ENCODE measurements around the gene USP35.

USP35 gene

GRCh38 chr11:78196661-78197091 lies 8.0 kb downstream of the USP35 start:
- no peak for DNase-seq (ENCODE audit: low spot score)

DNA sequence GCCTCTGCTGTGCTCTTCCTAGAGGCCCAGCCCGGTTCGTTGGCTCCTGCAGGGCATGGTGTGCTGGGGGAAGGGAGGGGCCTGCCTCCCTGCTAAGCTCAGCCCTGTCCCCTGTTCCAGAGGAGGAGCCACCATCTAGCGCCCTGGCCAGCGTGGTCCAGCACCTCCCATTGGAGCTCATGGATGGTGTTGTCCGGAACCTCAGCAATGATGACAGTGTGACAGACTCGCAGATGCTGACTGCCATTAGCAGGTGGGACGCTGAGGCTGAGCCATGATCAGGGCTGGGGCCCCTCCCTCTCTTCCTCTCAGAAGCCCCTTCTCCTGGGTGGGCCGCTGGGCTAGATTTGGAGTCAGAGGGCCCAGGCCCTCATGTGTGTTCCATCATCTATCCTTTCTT lies 9.1 kb downstream of the USP35 start:
- DNase-seq (ENCODE audit: low spot score): no peak

- no peak for DNase-seq (ENCODE audit: low spot score)
Measured at GRCh38 chr11:78199015-78199652, 10.4 kb downstream of the USP35 start.

DNA sequence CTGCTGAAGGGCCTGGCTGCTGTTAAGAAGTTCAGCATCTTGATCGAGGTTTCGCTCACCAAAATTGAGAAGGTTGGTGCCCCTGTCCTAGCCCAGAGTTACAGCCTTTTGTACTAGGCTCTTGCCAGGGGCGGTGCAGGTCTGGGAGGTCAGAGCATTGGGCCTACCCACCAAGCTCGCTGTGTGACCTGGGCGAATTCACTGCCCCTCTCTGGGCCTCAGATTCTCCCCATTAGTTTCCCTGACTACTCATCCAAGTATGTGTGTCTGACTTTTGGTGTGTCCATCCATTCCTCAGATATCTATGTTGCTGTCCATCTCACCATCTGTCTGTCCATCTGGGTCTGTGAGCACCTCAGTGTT lies 10.9 kb downstream of the USP35 start:
- no peak for DNase-seq (ENCODE audit: low spot score)

- no peak for DNase-seq (ENCODE audit: low spot score)
Measured at GRCh38 chr11:78200061-78200460, 11.3 kb downstream of the USP35 start.

GRCh38 chr11:78200553-78200952 lies 11.8 kb downstream of the USP35 start:
- no peak for DNase-seq (ENCODE audit: low spot score)

GRCh38 chr11:78201096-78201818 lies 12.5 kb downstream of the USP35 start:
- DNase-seq (ENCODE audit: low spot score): peak; percentile 39

DNA sequence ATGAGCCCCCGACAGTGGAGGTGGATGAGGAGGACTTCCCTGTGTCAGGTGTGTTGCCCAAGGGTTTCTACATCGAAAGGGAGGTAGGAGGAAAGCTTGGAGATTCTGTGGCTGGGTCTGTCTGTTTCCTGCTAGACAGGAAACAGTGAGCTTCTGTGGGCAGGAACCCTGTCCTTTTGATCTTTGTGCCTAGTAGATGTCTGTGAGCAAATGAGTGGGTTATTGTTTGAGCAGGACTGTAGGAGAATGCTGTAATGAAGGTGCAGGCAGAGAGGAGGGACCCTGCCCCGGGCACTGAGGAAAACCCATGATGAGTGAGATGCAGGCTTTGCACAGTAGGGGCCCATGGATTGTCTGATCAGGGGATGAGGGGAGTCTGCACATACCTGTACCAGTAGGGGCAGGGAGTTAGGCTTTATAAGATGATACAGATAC lies 14.0 kb downstream of the USP35 start:
- DNase-seq (ENCODE audit: low spot score): no peak

GRCh38 chr11:78203184-78203583 lies 14.5 kb downstream of the USP35 start:
- DNase-seq (ENCODE audit: low spot score): peak; percentile 56

DNA sequence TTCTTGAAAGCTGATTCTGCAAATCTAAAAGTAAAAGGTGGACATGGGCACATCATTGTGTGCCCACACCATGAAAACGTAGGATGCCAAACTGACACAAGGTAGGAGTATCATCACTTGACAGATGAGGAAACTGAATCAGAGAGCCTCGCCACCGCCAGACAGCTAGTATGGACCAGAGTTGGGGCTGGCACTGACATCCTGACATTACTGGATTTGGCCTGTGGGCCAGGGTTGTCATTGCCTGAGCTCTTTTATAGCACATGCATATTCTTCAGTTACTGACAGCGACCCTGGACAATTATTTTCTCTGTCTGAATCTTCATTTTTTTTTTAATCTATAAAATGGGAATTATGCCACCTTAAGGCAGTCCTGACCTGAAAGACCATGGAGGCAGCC lies 16.5 kb downstream of the USP35 start:
- DNase-seq (ENCODE audit: low spot score): no peak

GRCh38 chr11:78205691-78206090 lies 17.0 kb downstream of the USP35 start:
- DNase-seq (ENCODE audit: low spot score): no peak

DNA sequence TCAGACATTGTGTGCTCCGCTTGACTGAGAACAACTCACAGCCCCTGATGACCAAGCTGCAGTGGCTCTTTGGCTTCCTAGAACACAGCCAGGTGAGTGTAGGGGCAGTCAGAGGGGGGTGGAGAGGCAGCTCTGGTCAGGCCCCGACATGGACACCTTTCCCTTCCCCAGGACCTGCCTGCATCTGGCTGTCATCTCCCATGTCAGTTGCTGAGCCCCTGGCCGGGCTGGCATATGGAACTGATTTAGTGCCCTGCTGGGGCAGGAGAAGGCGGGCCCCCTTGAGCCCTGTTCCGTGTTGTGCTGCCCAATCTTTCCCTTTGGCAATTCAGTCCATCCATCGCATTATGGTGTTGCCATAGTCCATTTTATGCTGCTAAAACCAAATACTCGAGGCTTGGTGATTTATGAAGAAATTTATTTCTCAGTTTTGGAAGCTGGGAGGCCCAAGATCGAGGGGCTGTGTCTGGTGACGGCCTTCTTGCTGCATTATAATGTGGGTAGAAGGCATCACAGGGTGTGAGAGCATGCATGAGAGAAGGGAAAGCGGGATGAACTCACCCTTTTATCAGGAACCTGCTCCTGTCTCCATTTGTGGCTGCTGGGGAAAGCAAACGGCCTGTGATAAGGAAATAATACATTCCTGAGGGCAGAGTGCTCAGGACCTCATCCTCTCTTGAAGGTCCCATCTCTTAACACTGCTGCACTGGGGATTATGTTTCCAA lies 19.0 kb downstream of the USP35 start:
- DNase-seq (ENCODE audit: low spot score): no peak

GRCh38 chr11:78208257-78209165 lies 19.8 kb downstream of the USP35 start:
- no peak for DNase-seq (ENCODE audit: low spot score)

GRCh38 chr11:78209478-78209877 lies 20.8 kb downstream of the USP35 start:
- DNase-seq (ENCODE audit: low spot score): no peak

DNA sequence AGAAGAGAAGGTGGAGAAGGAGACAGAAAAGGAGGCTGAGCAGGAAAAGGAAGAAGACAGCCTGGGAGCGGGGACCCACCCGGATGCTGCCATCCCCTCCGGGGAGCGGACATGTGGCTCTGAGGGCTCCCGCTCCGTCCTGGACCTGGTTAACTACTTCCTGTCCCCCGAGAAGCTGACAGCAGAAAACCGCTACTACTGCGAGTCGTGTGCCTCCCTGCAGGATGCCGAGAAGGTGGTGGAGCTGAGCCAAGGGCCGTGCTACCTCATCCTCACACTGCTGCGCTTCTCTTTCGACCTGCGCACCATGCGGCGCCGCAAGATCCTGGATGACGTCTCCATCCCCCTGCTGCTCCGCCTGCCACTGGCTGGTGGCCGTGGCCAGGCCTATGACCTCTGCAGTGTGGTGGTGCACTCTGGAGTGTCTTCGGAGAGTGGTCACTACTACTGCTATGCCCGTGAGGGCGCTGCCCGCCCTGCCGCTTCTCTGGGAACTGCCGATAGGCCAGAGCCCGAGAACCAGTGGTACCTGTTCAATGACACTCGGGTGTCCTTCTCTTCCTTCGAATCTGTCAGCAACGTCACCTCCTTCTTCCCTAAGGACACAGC lies 21.4 kb downstream of the USP35 start:
- DNase-seq (ENCODE audit: low spot score): no peak

DNA sequence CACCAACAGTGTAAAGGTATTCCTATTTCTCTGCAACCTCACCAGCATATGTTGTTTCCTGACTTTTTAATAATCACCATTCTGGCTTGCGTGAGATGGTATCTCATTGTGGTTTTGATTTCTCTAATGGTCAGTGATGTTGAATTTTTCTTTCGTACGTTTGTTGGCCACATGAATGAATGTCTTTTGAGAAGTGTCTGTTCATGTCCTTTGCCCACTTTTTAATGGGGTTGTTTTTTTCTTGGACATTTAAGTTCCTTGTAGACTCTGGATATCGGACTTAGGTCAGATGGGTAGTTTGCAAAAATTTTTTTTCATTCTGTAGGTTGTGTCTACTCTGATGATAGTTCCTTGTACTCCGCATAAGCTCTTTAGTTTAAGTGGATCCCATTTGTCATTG lies 22.8 kb downstream of the USP35 start:
- no peak for DNase-seq (ENCODE audit: low spot score)

- peak; percentile 49 for DNase-seq (ENCODE audit: low spot score)
Measured at GRCh38 chr11:78212586-78213371, 24.1 kb downstream of the USP35 start.

GRCh38 chr11:78213526-78214330 lies 25.0 kb downstream of the USP35 start:
- no peak for DNase-seq (ENCODE audit: low spot score)

- DNase-seq (ENCODE audit: low spot score): no peak
Measured at GRCh38 chr11:78214331-78215194, 25.8 kb downstream of the USP35 start.

All from pons (tissue), 1 donor.